GDM1 (cell line): ENCODE data around the gene TMIE.
"Not testable (repeated sequence)": the region's sequence is repeated elsewhere in the genome, so short reads cannot be mapped to it uniquely, and the experiment has no call there.

Experiments used
- DNase-seq: peaks from one replicate; lab custom pipeline; 2025; lab: John Stamatoyannopoulos, UW

The TMIE gene

GRCh38 chr3:46685446-46685845 lies 15.7 kb upstream of the TMIE start:
- DNase-seq: no peak

- DNase-seq: peak; percentile 16
Observed at GRCh38 chr3:46690798-46691197, 10.4 kb upstream of the TMIE start.

- no peak for DNase-seq
Observed at GRCh38 chr3:46692566-46692990, 8.6 kb upstream of the TMIE start.

- no peak for DNase-seq
Observed at GRCh38 chr3:46693038-46693891, 7.9 kb upstream of the TMIE start, which contains the start of gene ALS2CL. Gene ALS2CL (minus strand): TSS chr3:46693679. CDS start chr3:46689440, 4,239 bp downstream.

- DNase-seq: no peak
Observed at GRCh38 chr3:46693892-46694226, 7.3 kb upstream of the TMIE start.

GRCh38 chr3:46694520-46694919 lies 6.7 kb upstream of the TMIE start:
- DNase-seq: no peak

- peak; percentile 82 for DNase-seq
Observed at GRCh38 chr3:46695177-46695961, 5.8 kb upstream of the TMIE start.

- no peak for DNase-seq
Observed at GRCh38 chr3:46695962-46696894, 5.0 kb upstream of the TMIE start.

- DNase-seq: no peak
Observed at GRCh38 chr3:46699676-46700523, 1.3 kb upstream of the TMIE start.

- DNase-seq: no peak
Observed at GRCh38 chr3:46700772-46701171, 420 bp upstream of the TMIE start.

GRCh38 chr3:46702246-46703012 lies 1.2 kb downstream of the TMIE start:
- DNase-seq: no peak

GRCh38 chr3:46703013-46703520 lies 1.9 kb downstream of the TMIE start:
- no peak for DNase-seq

- DNase-seq: not testable (repeated sequence)
Observed at GRCh38 chr3:46704346-46704745, 3.2 kb downstream of the TMIE start.

GRCh38 chr3:46705022-46705530 lies 3.9 kb downstream of the TMIE start:
- DNase-seq: peak; percentile 28

- DNase-seq: no peak
Observed at GRCh38 chr3:46705751-46706552, 4.8 kb downstream of the TMIE start.

GRCh38 chr3:46706771-46707582 lies 5.8 kb downstream of the TMIE start:
- no peak for DNase-seq

GRCh38 chr3:46707601-46708011 lies 6.4 kb downstream of the TMIE start:
- no peak for DNase-seq
